NCI-H345 treated with DMSO at 0.1 percent for 48 hours (cell line): ENCODE data around the gene OR13C2.

Source experiments
- DNase-seq: peaks from one replicate; lab custom pipeline; 2025; ENCODE audit not compliant: unreplicated experiment; lab: John Stamatoyannopoulos, UW

OR13C2 gene

DNA sequence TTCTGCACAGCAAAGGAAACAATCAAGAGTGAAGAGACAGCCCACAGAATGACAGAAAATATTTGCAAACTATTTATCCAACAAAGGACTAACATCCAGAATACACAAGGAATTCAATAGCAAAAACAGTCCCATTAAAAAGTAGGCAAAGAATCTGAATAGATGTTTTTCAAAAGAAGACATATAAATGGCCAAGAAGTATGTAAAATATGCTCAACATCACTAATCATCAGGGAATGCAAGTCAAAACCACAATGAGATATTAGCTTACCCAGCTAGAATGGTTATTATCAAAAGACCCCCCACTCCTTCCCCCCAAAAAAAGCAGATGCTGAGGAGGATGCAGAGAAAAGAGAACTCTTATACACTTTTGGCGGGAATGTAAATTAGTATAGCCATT, 49.9 kb downstream of the OR13C2 start:
- no peak for DNase-seq
